Measurements from ENCODE around the gene ZBTB46. TPM values are rescaled to one million over a fixed set of nuclear protein-coding genes. Genes with fewer than 3 reads are reported as not detected.

Gene ZBTB46
- total RNA-seq, 1 experiment from 2014 or later = 27.1 TPM

- Histone ChIP-seq H3K4ac (ENCODE audit: low read depth, low read length) (no peak overlapping the region), H3K79me1 (ENCODE audit: insufficient read depth, low read depth, low read length, poor library complexity, severe bottlenecking) (peaks cover 4% of the 10 kb centered on the region), H3K79me2 (ENCODE audit: insufficient read depth, low read length) (no peaks in the 10 kb centered on the region; the same call in 1 of the 2 replicates), H4K20me1 (ENCODE audit: control insufficient read depth, insufficient read depth, insufficient read length) (no peaks in the 10 kb centered on the region), H2BK20ac (ENCODE audit: low read depth, low read length, poor library complexity, severe bottlenecking) (no peak overlapping the region), H4K5ac (ENCODE audit: insufficient read length, low read depth, low read length) (no peak overlapping the region), H2AFZ (ENCODE audit: low read length) (no peak overlapping the region), H3K9ac (ENCODE audit: extremely low read depth, insufficient read length, low read length) (no peak overlapping the region), H3T11ph (ENCODE audit: low read length) (no peak overlapping the region), H3K14ac (ENCODE audit: insufficient read depth, low read length) (no peak overlapping the region), H2BK12ac (ENCODE audit: insufficient read length, low read depth, low read length) (no peak overlapping the region), H3K56ac (ENCODE audit: insufficient read length, low read depth, low read length) (no peak overlapping the region), H3K4me1 (ENCODE audit: insufficient read depth, low read length) (no peaks in the 10 kb centered on the region), H3K23ac (ENCODE audit: insufficient read length, low read depth, low read length) (no peak overlapping the region), H4K91ac (ENCODE audit: insufficient read length, low read depth, low read length) (no peak overlapping the region), H2BK5ac (ENCODE audit: insufficient read length, low read length) (no peak overlapping the region), H3K27ac (ENCODE audit: insufficient read length, low read depth, low read length) (no peak overlapping the region), H3K18ac (ENCODE audit: insufficient read length, low read depth, low read length) (no peak overlapping the region), H2BK15ac (ENCODE audit: low read depth, low read length) (no peak overlapping the region), H3K9me3 (ENCODE audit: control insufficient read depth, low read depth, low read length) (no peaks in the 10 kb centered on the region), H2BK120ac (ENCODE audit: low read depth, low read length, poor library complexity, severe bottlenecking) (no peak overlapping the region), H3K4me2 (ENCODE audit: insufficient read depth, insufficient read length, low read length) (no peak overlapping the region), H3K27me3 (ENCODE audit: insufficient read depth, low read length) (no peaks in the 10 kb centered on the region), H2AK5ac (ENCODE audit: insufficient read length, low read length) (no peak overlapping the region), H4K8ac (replicated peaks; ENCODE audit: insufficient read length, low read depth, low read length) (no peak overlapping the region), H3K23me2 (ENCODE audit: insufficient read length, low read depth, low read length, poor library complexity, severe bottlenecking) (no peaks in the 10 kb centered on the region)
- peaks cover 6 to 14% of the 10 kb centered on the region in 2 experiments; a peak in 2 of 4 replicates for H3K4me1 Mint-ChIP-seq
- H3K27me3 Mint-ChIP-seq (ENCODE audit: low read depth) = no peaks in the 10 kb centered on the region
- TF ChIP-seq CTCF (conservative IDR thresholded peaks at IDR 0.05) = no peak
- WGBS (ENCODE audit: extremely low coverage, insufficient read length, low lambda C conversion rate) = no CpG with 5 or more reads among the region's 14 CpGs
- no peak overlapping the region for H3K4me3 Mint-ChIP-seq
- DNase-seq = no peak
- H3K27ac Mint-ChIP-seq = no peak overlapping the region
- H3K9me3 Mint-ChIP-seq = no peaks in the 10 kb centered on the region; a peak in 2 of 5 replicates
- peaks cover 0 to 10% (median 3%) of the 10 kb centered on the region in 3 experiments; a peak in 4 of 7 replicates for H3K36me3 Mint-ChIP-seq (ENCODE audit: insufficient read depth in 1 of 3, low read depth in 3 of 3)
Observed at GRCh38 chr20:63815615-63816253, 15.3 kb downstream of the ZBTB46 start.
